ENCODE measurements around the gene LSS. TPM values are rescaled to one million over a fixed set of nuclear protein-coding genes. Genes with fewer than 3 reads are reported as not detected.
A peak's percentile ranks its signal among the peaks of the same experiment; 100 is the strongest.

Gene LSS
- total and polyA plus RNA-seq, 4 donors = 27.6 to 194 (median 89.3) TPM

DNA sequence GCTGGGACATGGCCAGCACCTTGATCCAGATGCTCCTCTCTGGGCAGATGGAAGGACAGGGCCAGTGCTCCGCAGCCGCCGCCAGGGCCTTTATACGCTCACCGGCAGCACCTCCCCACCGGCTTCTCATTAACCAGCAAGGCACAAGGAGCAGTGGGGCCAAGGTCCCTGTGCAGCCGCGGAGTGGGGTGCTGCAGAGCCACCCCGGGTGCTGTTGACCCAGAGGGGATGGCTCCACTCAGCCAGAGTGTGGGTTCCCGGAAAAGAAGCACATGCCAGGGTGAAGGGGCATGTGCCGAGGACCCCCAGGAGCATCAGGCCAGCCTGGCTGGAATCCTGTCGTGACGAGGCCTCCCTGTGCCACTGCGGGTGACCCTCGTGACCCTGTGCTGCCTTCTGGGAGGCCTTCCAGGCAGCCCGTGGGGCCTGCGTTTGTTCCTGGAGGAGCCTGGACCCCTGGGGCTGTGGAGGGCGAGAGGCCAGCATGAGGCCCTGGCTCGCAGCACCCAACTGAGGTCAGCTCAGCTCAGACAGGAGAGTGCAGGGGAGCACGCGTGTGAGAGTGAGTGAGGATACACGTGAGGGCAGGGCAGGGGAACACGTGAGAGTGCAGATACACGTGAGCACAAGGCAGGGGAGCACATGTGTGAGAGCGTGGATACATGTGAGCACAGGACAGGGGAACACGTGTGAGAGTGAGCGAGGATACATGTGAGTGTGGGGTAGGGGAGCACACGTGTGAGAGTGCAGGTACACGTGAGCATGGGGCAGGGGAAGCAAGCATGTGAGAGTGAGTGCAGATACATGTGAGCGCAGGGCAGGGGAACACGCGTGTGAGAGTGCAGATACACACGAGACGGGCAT, 72.8 kb downstream of the LSS start, which contains the start of gene FTCD:
Gene FTCD, minus strand, starts transcription at position 66 of the 864 bp plus-strand sequence. Its CDS starts 56 bp downstream, at position 10.
- H3K36me3 ChIP-seq (ENCODE audit: control insufficient read depth in 4 of 4, insufficient read depth in 3 of 4, low read depth in 1 of 4, low read length in 3 of 4) = peaks cover 0 to 6% (median 2%) of the 10 kb centered on the region in 4 donors
- no peaks in the 10 kb centered on the region for H3K27me3 ChIP-seq (ENCODE audit: control insufficient read depth in 4 of 4, insufficient read depth in 4 of 4, low read length in 3 of 4)
- H3K27ac ChIP-seq (ENCODE audit: low read depth in 1 of 2, low read length in 2 of 2) = peak within 1 kb of the TSS; percentile 83 to 92
- TF ChIP-seq NR2F2 (IDR thresholded peaks at IDR 0.05) (peak; percentile 56), TAF1 (conservative IDR thresholded peaks at IDR 0.05) (peak; percentile 98), RXRA (IDR thresholded peaks at IDR 0.05) (peak; percentile 90 to 96), GABPA (IDR thresholded peaks at IDR 0.05 in 1 of 2, conservative IDR thresholded peaks at IDR 0.05 in 1 of 2) (no peak), JUND (IDR thresholded peaks at IDR 0.05) (peak in 1 of 2 donors; percentile 58), ZBTB33 (IDR thresholded peaks at IDR 0.05) (no peak), CTCF (IDR thresholded peaks at IDR 0.05; ENCODE audit: low read depth, low read length, missing input control) (peak; percentile 21), HNF4G (IDR thresholded peaks at IDR 0.05) (peak; percentile 47), EGR1 (IDR thresholded peaks at IDR 0.05; ENCODE audit: low read depth in 2 of 2) (no peak), YY1 (IDR thresholded peaks at IDR 0.05) (peak; percentile 69), FOXA2 (IDR thresholded peaks at IDR 0.05) (no peak), ATF3 (IDR thresholded peaks at IDR 0.05) (no peak), HNF4A (conservative IDR thresholded peaks at IDR 0.05) (peak; percentile 76 to 80), SP1 (IDR thresholded peaks at IDR 0.05) (peak; percentile 91), FOXA1 (IDR thresholded peaks at IDR 0.05) (no peak), RAD21 (IDR thresholded peaks at IDR 0.05) (no peak)
- TF ChIP-seq, protein P1, sequence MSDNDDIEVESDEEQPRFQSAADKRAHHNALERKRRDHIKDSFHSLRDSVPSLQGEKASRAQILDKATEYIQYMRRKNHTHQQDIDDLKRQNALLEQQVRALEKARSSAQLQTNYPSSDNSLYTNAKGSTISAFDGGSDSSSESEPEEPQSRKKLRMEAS (IDR thresholded peaks at IDR 0.05) = peak; percentile 88
- TF ChIP-seq, protein P2, sequence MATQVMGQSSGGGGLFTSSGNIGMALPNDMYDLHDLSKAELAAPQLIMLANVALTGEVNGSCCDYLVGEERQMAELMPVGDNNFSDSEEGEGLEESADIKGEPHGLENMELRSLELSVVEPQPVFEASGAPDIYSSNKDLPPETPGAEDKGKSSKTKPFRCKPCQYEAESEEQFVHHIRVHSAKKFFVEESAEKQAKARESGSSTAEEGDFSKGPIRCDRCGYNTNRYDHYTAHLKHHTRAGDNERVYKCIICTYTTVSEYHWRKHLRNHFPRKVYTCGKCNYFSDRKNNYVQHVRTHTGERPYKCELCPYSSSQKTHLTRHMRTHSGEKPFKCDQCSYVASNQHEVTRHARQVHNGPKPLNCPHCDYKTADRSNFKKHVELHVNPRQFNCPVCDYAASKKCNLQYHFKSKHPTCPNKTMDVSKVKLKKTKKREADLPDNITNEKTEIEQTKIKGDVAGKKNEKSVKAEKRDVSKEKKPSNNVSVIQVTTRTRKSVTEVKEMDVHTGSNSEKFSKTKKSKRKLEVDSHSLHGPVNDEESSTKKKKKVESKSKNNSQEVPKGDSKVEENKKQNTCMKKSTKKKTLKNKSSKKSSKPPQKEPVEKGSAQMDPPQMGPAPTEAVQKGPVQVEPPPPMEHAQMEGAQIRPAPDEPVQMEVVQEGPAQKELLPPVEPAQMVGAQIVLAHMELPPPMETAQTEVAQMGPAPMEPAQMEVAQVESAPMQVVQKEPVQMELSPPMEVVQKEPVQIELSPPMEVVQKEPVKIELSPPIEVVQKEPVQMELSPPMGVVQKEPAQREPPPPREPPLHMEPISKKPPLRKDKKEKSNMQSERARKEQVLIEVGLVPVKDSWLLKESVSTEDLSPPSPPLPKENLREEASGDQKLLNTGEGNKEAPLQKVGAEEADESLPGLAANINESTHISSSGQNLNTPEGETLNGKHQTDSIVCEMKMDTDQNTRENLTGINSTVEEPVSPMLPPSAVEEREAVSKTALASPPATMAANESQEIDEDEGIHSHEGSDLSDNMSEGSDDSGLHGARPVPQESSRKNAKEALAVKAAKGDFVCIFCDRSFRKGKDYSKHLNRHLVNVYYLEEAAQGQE (IDR thresholded peaks at IDR 0.05) = peak; percentile 95
- WGBS = 38% methylated on average over 34 of the region's 34 CpGs
- DNase-seq (ENCODE audit: low spot score) = peak; percentile 75
- H3K9me3 ChIP-seq (ENCODE audit: control insufficient read depth in 4 of 4, low read length in 3 of 4) = no peaks in the 10 kb centered on the region
- H3K4me3 ChIP-seq (ENCODE audit: low read depth in 1 of 3, low read length in 3 of 3) = peak within 1 kb of the TSS; percentile 60 to 85 (median 70)
- H3K9ac ChIP-seq (ENCODE audit: low read depth in 1 of 2, low read length in 2 of 2) = peak within 1 kb of the TSS; percentile 83 to 99
- H3K4me1 ChIP-seq (ENCODE audit: control insufficient read depth in 4 of 4, insufficient read depth in 4 of 4, low read length in 3 of 4) = peaks cover 4 to 39% (median 15%) of the 10 kb centered on the region in 4 donors
